ENCODE data around the gene FBXL15.

FBXL15 gene

GRCh38 chr10:102411341-102412255 lies 9.0 kb upstream of the FBXL15 start:
- no peaks in the 10 kb centered on the region for H3K27me3 ChIP-seq
- peak overlapping the region; percentile 62; the same call in 1 of the 2 replicates for H3K4me3 ChIP-seq (ENCODE audit: low read depth, low read length)
- no peaks in the 10 kb centered on the region; the same call in 1 of the 2 replicates for H3K36me3 ChIP-seq
- DNase-seq, result no peak
- no peaks in the 10 kb centered on the region for H3K9me3 ChIP-seq
- TF ChIP-seq, protein P1, sequence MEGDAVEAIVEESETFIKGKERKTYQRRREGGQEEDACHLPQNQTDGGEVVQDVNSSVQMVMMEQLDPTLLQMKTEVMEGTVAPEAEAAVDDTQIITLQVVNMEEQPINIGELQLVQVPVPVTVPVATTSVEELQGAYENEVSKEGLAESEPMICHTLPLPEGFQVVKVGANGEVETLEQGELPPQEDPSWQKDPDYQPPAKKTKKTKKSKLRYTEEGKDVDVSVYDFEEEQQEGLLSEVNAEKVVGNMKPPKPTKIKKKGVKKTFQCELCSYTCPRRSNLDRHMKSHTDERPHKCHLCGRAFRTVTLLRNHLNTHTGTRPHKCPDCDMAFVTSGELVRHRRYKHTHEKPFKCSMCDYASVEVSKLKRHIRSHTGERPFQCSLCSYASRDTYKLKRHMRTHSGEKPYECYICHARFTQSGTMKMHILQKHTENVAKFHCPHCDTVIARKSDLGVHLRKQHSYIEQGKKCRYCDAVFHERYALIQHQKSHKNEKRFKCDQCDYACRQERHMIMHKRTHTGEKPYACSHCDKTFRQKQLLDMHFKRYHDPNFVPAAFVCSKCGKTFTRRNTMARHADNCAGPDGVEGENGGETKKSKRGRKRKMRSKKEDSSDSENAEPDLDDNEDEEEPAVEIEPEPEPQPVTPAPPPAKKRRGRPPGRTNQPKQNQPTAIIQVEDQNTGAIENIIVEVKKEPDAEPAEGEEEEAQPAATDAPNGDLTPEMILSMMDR (IDR thresholded peaks at IDR 0.05; ENCODE audit: low read depth, low read length), result no peak
- H3K4me1 ChIP-seq, result peaks cover 18% of the 10 kb centered on the region

DNA sequence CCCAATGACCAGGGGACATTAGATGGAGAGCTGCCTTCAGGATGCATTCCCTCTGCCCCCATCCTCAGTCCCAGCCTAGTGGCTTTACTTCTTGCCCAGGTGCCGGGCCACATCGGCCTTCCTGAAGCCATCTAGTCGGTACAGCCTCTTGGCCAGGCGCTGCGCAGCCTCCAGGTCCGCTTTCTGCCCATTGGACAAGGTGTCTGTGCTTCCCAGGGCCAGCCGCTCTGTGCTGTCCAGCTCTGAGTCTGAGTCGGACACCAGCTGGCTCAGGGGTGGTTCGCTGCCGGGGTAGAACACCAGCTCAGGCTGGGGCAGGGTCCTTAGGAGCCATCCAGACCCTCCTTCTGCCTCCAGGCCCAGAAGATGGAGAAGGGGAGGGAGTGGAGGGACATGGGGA lies 8.3 kb upstream of the FBXL15 start:
- H3K4me1 ChIP-seq, result peaks cover 18% of the 10 kb centered on the region
- H3K9me3 ChIP-seq, result no peaks in the 10 kb centered on the region
- DNase-seq, result no peak
- no peaks in the 10 kb centered on the region for H3K27me3 ChIP-seq
- no peak overlapping the region for H3K4me3 ChIP-seq (ENCODE audit: low read depth, low read length)
- TF ChIP-seq, protein P1 (IDR thresholded peaks at IDR 0.05; ENCODE audit: low read depth, low read length), result no peak
- H3K36me3 ChIP-seq, result no peaks in the 10 kb centered on the region; the same call in 1 of the 2 replicates

DNA sequence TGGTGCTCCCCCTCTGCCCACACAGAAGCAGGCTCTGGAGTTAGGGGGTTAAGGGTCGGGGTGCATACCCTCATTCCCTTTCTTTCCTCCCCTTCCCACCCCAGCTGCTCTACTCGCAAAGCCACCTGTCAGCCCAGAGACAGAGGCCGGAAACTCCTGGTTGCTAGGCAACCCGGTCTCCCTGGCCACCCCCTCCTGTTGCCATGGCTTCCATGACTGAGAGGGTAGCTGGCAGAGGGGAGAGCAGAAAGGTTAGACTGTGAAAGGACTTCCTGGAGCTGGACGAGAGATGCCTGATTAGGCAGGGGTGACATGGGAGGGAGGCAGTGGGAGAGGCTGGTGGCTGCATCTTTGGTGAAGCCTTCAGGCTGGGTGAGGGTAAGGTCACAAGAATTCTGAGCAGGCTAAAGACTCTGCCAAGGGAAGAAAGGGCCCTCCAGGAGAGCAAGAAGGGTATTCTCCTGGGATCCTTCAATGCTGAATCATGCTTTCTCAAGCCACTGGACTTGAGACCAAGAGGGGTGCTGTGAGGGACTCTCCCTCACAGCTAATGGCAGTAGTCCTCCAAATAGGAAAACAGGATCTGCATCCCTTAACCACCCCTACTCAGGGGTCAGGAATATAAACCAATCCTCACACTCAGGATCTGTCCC lies 7.5 kb upstream of the FBXL15 start:
- H3K4me3 ChIP-seq (ENCODE audit: low read depth, low read length), result no peak overlapping the region; the same call in 1 of the 2 replicates
- no peaks in the 10 kb centered on the region; the same call in 1 of the 2 replicates for H3K36me3 ChIP-seq
- peaks cover 18% of the 10 kb centered on the region for H3K4me1 ChIP-seq
- H3K27me3 ChIP-seq, result no peaks in the 10 kb centered on the region
- peak; percentile 83 for DNase-seq
- no peaks in the 10 kb centered on the region for H3K9me3 ChIP-seq
- TF ChIP-seq, protein P1 (IDR thresholded peaks at IDR 0.05; ENCODE audit: low read depth, low read length), result no peak

DNA sequence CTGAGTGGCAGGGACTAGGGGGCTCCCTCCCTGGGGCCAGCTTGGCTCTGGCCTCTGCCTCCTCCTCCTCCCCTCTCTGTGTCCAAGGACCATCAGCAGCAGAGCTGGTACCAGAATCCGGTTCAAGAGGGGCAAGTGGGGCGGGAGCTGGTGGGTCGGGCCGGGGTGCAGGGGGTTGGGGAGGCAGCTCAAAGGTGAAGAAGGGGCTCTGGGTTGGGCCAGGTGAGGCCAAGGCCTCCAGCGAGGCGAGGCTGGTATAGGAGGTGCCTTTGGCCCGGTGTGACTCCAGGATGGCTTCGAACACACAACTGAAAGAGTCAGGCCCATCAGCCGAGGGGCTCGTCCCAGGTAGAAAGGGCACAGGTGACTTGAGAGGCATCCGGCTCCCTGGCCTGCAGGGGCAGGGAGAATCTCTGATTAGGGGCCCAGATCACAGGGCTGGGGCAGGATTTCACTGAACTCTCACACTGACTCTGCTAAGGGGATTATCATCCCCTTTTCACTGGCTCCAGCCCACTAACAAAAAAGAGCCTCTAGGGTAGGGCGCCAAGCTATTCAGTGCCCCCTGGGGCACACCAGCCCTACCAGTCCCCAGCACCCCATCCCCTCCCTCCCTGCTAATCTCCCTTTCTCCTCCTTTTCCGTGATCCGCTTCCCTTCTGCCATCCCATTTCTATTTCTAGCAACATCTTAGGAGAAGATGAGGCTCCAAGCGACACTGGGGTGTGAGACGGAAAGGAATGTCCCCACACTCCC lies 6.7 kb upstream of the FBXL15 start:
- Histone ChIP-seq H3K36me3 (no peaks in the 10 kb centered on the region; the same call in 1 of the 2 replicates), H3K4me1 (peaks cover 18% of the 10 kb centered on the region), H3K4me3 (ENCODE audit: low read depth, low read length) (no peak overlapping the region), H3K9me3 (no peaks in the 10 kb centered on the region), H3K27me3 (no peaks in the 10 kb centered on the region)
- TF ChIP-seq, protein P1 (IDR thresholded peaks at IDR 0.05; ENCODE audit: low read depth, low read length), result no peak
- no peak for DNase-seq

DNA sequence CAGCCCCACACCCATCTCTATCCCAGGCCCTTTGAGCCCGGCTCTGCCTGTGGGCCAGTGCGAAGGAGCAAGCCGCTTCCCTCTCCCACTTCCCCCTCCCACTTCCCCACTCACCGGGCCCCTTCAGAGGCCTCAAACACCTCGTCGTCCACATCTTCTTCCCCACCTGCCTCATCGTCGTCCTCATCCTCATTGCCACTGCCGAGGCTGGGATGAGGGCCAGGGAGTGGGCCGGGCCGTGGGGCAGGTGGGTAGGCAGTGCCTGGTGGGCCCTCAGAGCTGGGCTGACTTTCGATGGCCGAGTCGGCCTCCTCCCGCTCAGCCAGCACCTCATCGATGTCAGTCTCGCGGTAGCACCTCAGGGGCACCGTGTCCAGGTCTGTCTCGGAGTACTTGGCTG lies 5.9 kb upstream of the FBXL15 start:
- no peak for DNase-seq
- Histone ChIP-seq H3K27me3 (no peaks in the 10 kb centered on the region), H3K4me1 (peaks cover 18% of the 10 kb centered on the region), H3K36me3 (no peaks in the 10 kb centered on the region; the same call in 1 of the 2 replicates), H3K9me3 (no peaks in the 10 kb centered on the region), H3K4me3 (ENCODE audit: low read depth, low read length) (no peak overlapping the region)
- TF ChIP-seq, protein P1 (IDR thresholded peaks at IDR 0.05; ENCODE audit: low read depth, low read length), result no peak
